ENCODE results near the gene CROCC2.

- TF ChIP-seq CTCF (IDR thresholded peaks at IDR 0.05) (no peak), POLR2A (IDR thresholded peaks at IDR 0.05) (no peak)
Observed at GRCh38 chr2:240868286-240869108, 37.6 kb upstream of the CROCC2 start, which contains the start of gene AGXT.

Measured in Peyer's patch (tissue), 4 donors.